Astrocyte (in vitro differentiated cells and primary cell): ENCODE results near the gene CUEDC1. TPM values are rescaled to one million over a fixed set of nuclear protein-coding genes. Genes with fewer than 3 reads are reported as not detected.

Source experiments
- DNase-seq: peaks from one replicate; pipeline ENCODE4 v3.0.0-alpha.2; 2010; ENCODE audit warnings: low read depth
- FAIRE-seq: peaks from 2 replicates; lab custom pipeline; 2011; peaks lifted over from hg19 to GRCh38; lab: Jason Lieb, UNC
- H2AFZ ChIP-seq: 2 replicates; pipeline ENCODE4 v1.6.0; 2012; ENCODE audit warnings: low read depth, low read length, inconsistent platforms
- H3K27ac ChIP-seq: 2 replicates; pipeline ENCODE4 v1.5.1; 2011; ENCODE audit warnings: low read depth, low read length, inconsistent platforms
- H3K27me3 ChIP-seq: 2 replicates; pipeline ENCODE4 v1.6.0; 2011; ENCODE audit warnings: low read length, inconsistent platforms; ENCODE audit not compliant: insufficient read depth
- H3K36me3 ChIP-seq: 2 replicates; pipeline ENCODE4 v1.5.1; 2011; ENCODE audit warnings: low read length, inconsistent platforms; ENCODE audit not compliant: insufficient read depth
- H3K4me1 ChIP-seq: 2 replicates; pipeline ENCODE4 v1.5.1; 2011; ENCODE audit warnings: low read length, inconsistent platforms; ENCODE audit not compliant: insufficient read depth
- H3K4me2 ChIP-seq: 2 replicates; pipeline ENCODE4 v1.6.0; 2012; ENCODE audit warnings: low read length, inconsistent platforms
- H3K4me3 ChIP-seq: 2 replicates; pipeline ENCODE4 v1.5.1; 2011; ENCODE audit warnings: low read depth, mild to moderate bottlenecking, low read length, inconsistent platforms; ENCODE audit not compliant: insufficient read depth
- H3K79me2 ChIP-seq: 2 replicates; pipeline ENCODE4 v1.6.0; 2012; ENCODE audit warnings: mild to moderate bottlenecking, low read length, inconsistent platforms; ENCODE audit not compliant: insufficient read depth
- H3K9ac ChIP-seq: 2 replicates; pipeline ENCODE4 v1.6.0; 2012; ENCODE audit warnings: mild to moderate bottlenecking, low read length, inconsistent platforms
- H3K9me3 ChIP-seq: 2 replicates; pipeline ENCODE4 v1.5.1; 2012; ENCODE audit warnings: low read depth, mild to moderate bottlenecking, low read length, inconsistent platforms; ENCODE audit not compliant: insufficient read depth
- H4K20me1 ChIP-seq: 2 replicates; pipeline ENCODE4 v1.6.0; 2012; ENCODE audit warnings: low read length, inconsistent platforms; ENCODE audit not compliant: insufficient read depth
- H3K27ac Mint-ChIP-seq: one replicate; pipeline ENCODE4 v1.8.0; 2021; ENCODE audit warnings: mild to moderate bottlenecking, mixed read lengths; ENCODE audit not compliant: unreplicated experiment
- H3K27me3 Mint-ChIP-seq: one replicate; pipeline ENCODE4 v1.8.0; 2021; ENCODE audit warnings: low read depth, mixed read lengths; ENCODE audit not compliant: unreplicated experiment
- H3K36me3 Mint-ChIP-seq: one replicate; pipeline ENCODE4 v1.8.0; 2021; ENCODE audit warnings: low read depth, mixed read lengths; ENCODE audit not compliant: unreplicated experiment
- H3K4me1 Mint-ChIP-seq: one replicate; pipeline ENCODE4 v1.8.0; 2021; ENCODE audit warnings: low read depth, mixed read lengths; ENCODE audit not compliant: unreplicated experiment
- H3K4me3 Mint-ChIP-seq: one replicate; pipeline ENCODE4 v1.8.0; 2021; ENCODE audit warnings: mild to moderate bottlenecking, moderate library complexity, mixed read lengths; ENCODE audit not compliant: unreplicated experiment
- H3K9me3 Mint-ChIP-seq: one replicate; pipeline ENCODE4 v1.8.0; 2021; ENCODE audit warnings: mild to moderate bottlenecking, mixed read lengths; ENCODE audit not compliant: unreplicated experiment
- EZH2 ChIP-seq: IDR thresholded peaks from 2 replicates; pipeline ENCODE4 v1.6.1; 2012; ENCODE audit warnings: mild to moderate bottlenecking, low read length, inconsistent platforms; ENCODE audit not compliant: insufficient read depth
- total RNA-seq: library from RNA; stranded (reverse); gene quantifications from 2 replicates; pipeline ENCODE4 v1.2.1, GENCODE V29; 2021
- TF ChIP-seq, protein P1 (sequence below): IDR thresholded peaks from 2 replicates; pipeline ENCODE4 v1.5.1; 2011; ENCODE audit warnings: low read depth, mild to moderate bottlenecking, inconsistent platforms, low read length, moderate library complexity; ENCODE audit not compliant: insufficient read depth

The CUEDC1 gene
- total RNA-seq, 1 donor from 2014 or later: 43.7 TPM

DNA sequence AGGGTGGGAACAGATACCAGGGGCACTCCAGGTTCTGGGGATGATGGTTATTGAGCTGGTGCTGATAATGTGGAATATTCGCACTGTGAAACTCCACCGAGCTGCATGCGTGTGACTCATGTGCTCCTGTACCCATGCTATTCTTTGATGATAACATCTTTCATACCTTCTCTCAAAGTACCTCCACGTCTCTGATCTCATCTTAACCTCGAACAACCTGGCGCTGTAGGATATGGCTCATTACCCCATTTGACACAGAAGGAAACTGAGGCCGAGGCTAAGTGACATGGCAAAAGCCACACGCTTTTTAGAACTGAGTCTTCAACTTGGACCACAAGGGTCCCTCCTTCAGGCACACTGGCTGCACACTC, 75.1 kb downstream of the CUEDC1 start:
- H3K27ac Mint-ChIP-seq: peak overlapping the region; percentile 73

DNA sequence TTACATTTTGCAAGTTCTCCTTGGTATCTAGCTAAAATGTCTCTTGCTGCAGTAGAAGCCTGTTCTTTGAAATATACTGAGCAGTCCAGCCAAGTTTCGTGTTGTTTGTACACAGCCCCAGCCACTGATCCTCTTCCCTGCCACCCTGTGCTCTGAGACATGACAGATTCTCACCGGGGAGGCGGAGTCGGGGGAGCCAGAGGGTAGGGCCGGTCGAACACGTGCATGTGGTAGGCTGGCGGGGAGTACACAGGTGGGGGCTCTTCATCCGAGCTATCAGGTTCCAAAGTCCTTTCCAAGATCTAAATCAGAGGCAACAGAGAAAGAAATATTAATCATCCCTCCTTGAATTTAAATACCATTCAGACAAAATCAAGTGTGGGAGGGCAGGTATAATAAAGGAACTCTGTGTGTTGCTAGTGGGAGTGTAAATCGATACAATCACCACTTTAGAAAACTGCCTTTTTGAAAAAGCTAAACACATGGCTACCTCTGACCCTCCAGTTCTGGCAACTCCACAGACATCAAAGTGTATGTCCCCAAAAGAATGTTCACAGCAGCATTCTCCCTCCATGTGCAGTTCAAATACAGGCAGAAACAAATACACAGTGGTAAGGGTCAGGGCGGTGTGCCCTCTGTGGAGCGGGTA, 75.7 kb downstream of the CUEDC1 start:
- Histone ChIP-seq H4K20me1 (no peaks in the 10 kb centered on the region), H3K36me3 (no peaks in the 10 kb centered on the region), H3K79me2 (peaks cover 3% of the 10 kb centered on the region), H3K4me1 (peaks cover 61% of the 10 kb centered on the region), H3K4me3 (no peak overlapping the region), H3K9ac (peak overlapping the region; percentile 32), H3K4me2 (peak overlapping the region; percentile 68), H3K27ac (peak overlapping the region; percentile 81), H3K27me3 (no peaks in the 10 kb centered on the region), H3K9me3 (no peaks in the 10 kb centered on the region), H2AFZ (no peak overlapping the region)
- FAIRE-seq (no peak), DNase-seq (no peak)
- Mint-ChIP-seq H3K4me1 (peaks cover 65% of the 10 kb centered on the region), H3K27me3 (no peaks in the 10 kb centered on the region), H3K4me3 (peak overlapping the region; percentile 65), H3K36me3 (peaks cover 15% of the 10 kb centered on the region), H3K9me3 (peaks cover 2% of the 10 kb centered on the region), H3K27ac (peak overlapping the region; percentile 95)
- TF ChIP-seq EZH2: no peak
- TF ChIP-seq, protein P1, sequence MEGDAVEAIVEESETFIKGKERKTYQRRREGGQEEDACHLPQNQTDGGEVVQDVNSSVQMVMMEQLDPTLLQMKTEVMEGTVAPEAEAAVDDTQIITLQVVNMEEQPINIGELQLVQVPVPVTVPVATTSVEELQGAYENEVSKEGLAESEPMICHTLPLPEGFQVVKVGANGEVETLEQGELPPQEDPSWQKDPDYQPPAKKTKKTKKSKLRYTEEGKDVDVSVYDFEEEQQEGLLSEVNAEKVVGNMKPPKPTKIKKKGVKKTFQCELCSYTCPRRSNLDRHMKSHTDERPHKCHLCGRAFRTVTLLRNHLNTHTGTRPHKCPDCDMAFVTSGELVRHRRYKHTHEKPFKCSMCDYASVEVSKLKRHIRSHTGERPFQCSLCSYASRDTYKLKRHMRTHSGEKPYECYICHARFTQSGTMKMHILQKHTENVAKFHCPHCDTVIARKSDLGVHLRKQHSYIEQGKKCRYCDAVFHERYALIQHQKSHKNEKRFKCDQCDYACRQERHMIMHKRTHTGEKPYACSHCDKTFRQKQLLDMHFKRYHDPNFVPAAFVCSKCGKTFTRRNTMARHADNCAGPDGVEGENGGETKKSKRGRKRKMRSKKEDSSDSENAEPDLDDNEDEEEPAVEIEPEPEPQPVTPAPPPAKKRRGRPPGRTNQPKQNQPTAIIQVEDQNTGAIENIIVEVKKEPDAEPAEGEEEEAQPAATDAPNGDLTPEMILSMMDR: no peak

More for the DNA sequence above, 75.1 kb downstream of the CUEDC1 start:
- DNase-seq (no peak), FAIRE-seq (no peak)
- Mint-ChIP-seq H3K9me3 (peaks cover 3% of the 10 kb centered on the region), H3K4me1 (peaks cover 65% of the 10 kb centered on the region), H3K4me3 (peak overlapping the region; percentile 27), H3K27me3 (no peaks in the 10 kb centered on the region), H3K36me3 (peaks cover 18% of the 10 kb centered on the region)
- Histone ChIP-seq H3K27ac (peak overlapping the region; percentile 81), H3K27me3 (no peaks in the 10 kb centered on the region), H3K4me1 (peaks cover 58% of the 10 kb centered on the region), H4K20me1 (no peaks in the 10 kb centered on the region), H3K4me2 (peak overlapping the region; percentile 68), H2AFZ (no peak overlapping the region), H3K79me2 (peaks cover 3% of the 10 kb centered on the region), H3K9me3 (no peaks in the 10 kb centered on the region), H3K4me3 (no peak overlapping the region), H3K36me3 (no peaks in the 10 kb centered on the region), H3K9ac (peak overlapping the region; percentile 32)
- TF ChIP-seq, protein P1: no peak
- TF ChIP-seq EZH2: no peak

DNA sequence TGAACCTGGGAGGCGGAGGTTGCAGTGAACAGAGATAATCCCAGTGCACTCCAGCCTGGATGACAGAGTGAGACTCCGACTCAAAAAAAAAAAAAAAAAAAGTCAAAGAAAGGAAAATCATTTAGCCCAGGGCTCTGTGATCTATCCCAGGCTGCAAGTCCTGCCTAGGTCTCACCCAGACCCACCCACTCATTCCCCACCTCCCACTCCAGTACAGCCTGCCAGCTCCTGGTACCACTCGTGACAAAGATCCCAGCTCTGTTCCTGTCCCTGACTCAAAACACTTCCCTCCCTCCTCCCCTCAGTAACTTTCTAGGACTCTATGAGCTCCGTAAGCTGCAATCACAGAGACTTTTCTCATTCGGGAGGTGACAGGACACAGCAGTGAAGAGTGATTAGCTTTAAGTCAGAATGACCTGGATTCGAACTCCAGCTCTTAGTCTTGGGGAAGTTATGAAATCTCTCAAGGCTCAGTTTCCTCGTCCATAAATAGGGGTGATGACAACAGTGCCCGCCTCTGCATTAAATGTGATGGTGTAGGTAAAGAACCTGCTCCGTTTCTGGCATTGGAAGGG, 77.3 kb downstream of the CUEDC1 start:
- Histone ChIP-seq H3K36me3 (no peaks in the 10 kb centered on the region), H3K4me1 (peaks cover 77% of the 10 kb centered on the region), H3K4me3 (no peak overlapping the region), H3K9me3 (no peaks in the 10 kb centered on the region), H2AFZ (no peak overlapping the region), H3K27ac (no peak overlapping the region), H3K9ac (no peak overlapping the region), H3K79me2 (peaks cover 3% of the 10 kb centered on the region), H3K27me3 (no peaks in the 10 kb centered on the region), H3K4me2 (no peak overlapping the region), H4K20me1 (no peaks in the 10 kb centered on the region)
- no peak for DNase-seq
- no peak for TF ChIP-seq EZH2
- TF ChIP-seq, protein P1: no peak
- no peaks in the 10 kb centered on the region for H3K9me3 Mint-ChIP-seq
- peaks cover 79% of the 10 kb centered on the region for H3K4me1 Mint-ChIP-seq
- H3K27me3 Mint-ChIP-seq: no peaks in the 10 kb centered on the region
- no peak overlapping the region for H3K4me3 Mint-ChIP-seq
- H3K36me3 Mint-ChIP-seq: peaks cover 15% of the 10 kb centered on the region
- FAIRE-seq: no peak
- H3K27ac Mint-ChIP-seq: peak overlapping the region; percentile 89
